Astrocyte (in vitro differentiated cells and primary cell): ENCODE results near the gene ZNF469. TPM values are rescaled to one million over a fixed set of nuclear protein-coding genes. Genes with fewer than 3 reads are reported as not detected.

Experiments used
- DNase-seq: peaks from one replicate; pipeline ENCODE4 v3.0.0-alpha.2; 2010; ENCODE audit warnings: low read depth
- FAIRE-seq: peaks from 2 replicates; lab custom pipeline; 2011; peaks lifted over from hg19 to GRCh38; lab: Jason Lieb, UNC
- H2AFZ ChIP-seq: 2 replicates; pipeline ENCODE4 v1.6.0; 2012; ENCODE audit warnings: low read depth, low read length, inconsistent platforms
- H3K27ac ChIP-seq: 2 replicates; pipeline ENCODE4 v1.5.1; 2011; ENCODE audit warnings: low read depth, low read length, inconsistent platforms
- H3K27me3 ChIP-seq: 2 replicates; pipeline ENCODE4 v1.6.0; 2011; ENCODE audit warnings: low read length, inconsistent platforms; ENCODE audit not compliant: insufficient read depth
- H3K36me3 ChIP-seq: 2 replicates; pipeline ENCODE4 v1.5.1; 2011; ENCODE audit warnings: low read length, inconsistent platforms; ENCODE audit not compliant: insufficient read depth
- H3K4me1 ChIP-seq: 2 replicates; pipeline ENCODE4 v1.5.1; 2011; ENCODE audit warnings: low read length, inconsistent platforms; ENCODE audit not compliant: insufficient read depth
- H3K4me2 ChIP-seq: 2 replicates; pipeline ENCODE4 v1.6.0; 2012; ENCODE audit warnings: low read length, inconsistent platforms
- H3K4me3 ChIP-seq: 2 replicates; pipeline ENCODE4 v1.5.1; 2011; ENCODE audit warnings: low read depth, mild to moderate bottlenecking, low read length, inconsistent platforms; ENCODE audit not compliant: insufficient read depth
- H3K79me2 ChIP-seq: 2 replicates; pipeline ENCODE4 v1.6.0; 2012; ENCODE audit warnings: mild to moderate bottlenecking, low read length, inconsistent platforms; ENCODE audit not compliant: insufficient read depth
- H3K9ac ChIP-seq: 2 replicates; pipeline ENCODE4 v1.6.0; 2012; ENCODE audit warnings: mild to moderate bottlenecking, low read length, inconsistent platforms
- H3K9me3 ChIP-seq: 2 replicates; pipeline ENCODE4 v1.5.1; 2012; ENCODE audit warnings: low read depth, mild to moderate bottlenecking, low read length, inconsistent platforms; ENCODE audit not compliant: insufficient read depth
- H4K20me1 ChIP-seq: 2 replicates; pipeline ENCODE4 v1.6.0; 2012; ENCODE audit warnings: low read length, inconsistent platforms; ENCODE audit not compliant: insufficient read depth
- H3K27ac Mint-ChIP-seq: one replicate; pipeline ENCODE4 v1.8.0; 2021; ENCODE audit warnings: mild to moderate bottlenecking, mixed read lengths; ENCODE audit not compliant: unreplicated experiment
- H3K27me3 Mint-ChIP-seq: one replicate; pipeline ENCODE4 v1.8.0; 2021; ENCODE audit warnings: low read depth, mixed read lengths; ENCODE audit not compliant: unreplicated experiment
- H3K36me3 Mint-ChIP-seq: one replicate; pipeline ENCODE4 v1.8.0; 2021; ENCODE audit warnings: low read depth, mixed read lengths; ENCODE audit not compliant: unreplicated experiment
- H3K4me1 Mint-ChIP-seq: one replicate; pipeline ENCODE4 v1.8.0; 2021; ENCODE audit warnings: low read depth, mixed read lengths; ENCODE audit not compliant: unreplicated experiment
- H3K4me3 Mint-ChIP-seq: one replicate; pipeline ENCODE4 v1.8.0; 2021; ENCODE audit warnings: mild to moderate bottlenecking, moderate library complexity, mixed read lengths; ENCODE audit not compliant: unreplicated experiment
- H3K9me3 Mint-ChIP-seq: one replicate; pipeline ENCODE4 v1.8.0; 2021; ENCODE audit warnings: mild to moderate bottlenecking, mixed read lengths; ENCODE audit not compliant: unreplicated experiment
- CTCF ChIP-seq: IDR thresholded peaks from 2 replicates; pipeline ENCODE4 v1.5.1; 2011; ENCODE audit warnings: low read depth, mild to moderate bottlenecking, inconsistent platforms, low read length, moderate library complexity; ENCODE audit not compliant: insufficient read depth
- EZH2 ChIP-seq: IDR thresholded peaks from 2 replicates; pipeline ENCODE4 v1.6.1; 2012; ENCODE audit warnings: mild to moderate bottlenecking, low read length, inconsistent platforms; ENCODE audit not compliant: insufficient read depth
- total RNA-seq: library from RNA; stranded (reverse); gene quantifications from 2 replicates; pipeline ENCODE4 v1.2.1, GENCODE V29; 2021

The ZNF469 gene
- total RNA-seq, 1 donor from 2014 or later = 17.7 TPM

- H3K27me3 Mint-ChIP-seq = no peaks in the 10 kb centered on the region
- peaks cover 4% of the 10 kb centered on the region for H3K9me3 Mint-ChIP-seq
- H3K4me1 Mint-ChIP-seq = no peaks in the 10 kb centered on the region
- TF ChIP-seq CTCF = no peak
- no peak for TF ChIP-seq EZH2
- Histone ChIP-seq H3K4me2 (no peak overlapping the region), H3K4me1 (no peaks in the 10 kb centered on the region), H3K79me2 (peaks cover 67% of the 10 kb centered on the region), H2AFZ (no peak overlapping the region), H3K27ac (no peak overlapping the region), H3K27me3 (no peaks in the 10 kb centered on the region), H3K36me3 (peaks cover 3% of the 10 kb centered on the region), H3K9me3 (no peaks in the 10 kb centered on the region), H3K9ac (no peak overlapping the region), H3K4me3 (no peak overlapping the region), H4K20me1 (peaks cover 92% of the 10 kb centered on the region)
- H3K27ac Mint-ChIP-seq = no peak overlapping the region
- peaks cover 37% of the 10 kb centered on the region for H3K36me3 Mint-ChIP-seq
- DNase-seq = no peak
- no peak overlapping the region for H3K4me3 Mint-ChIP-seq
- FAIRE-seq = no peak
Measured at GRCh38 chr16:88398170-88398873, 15.6 kb downstream of the ZNF469 start.

GRCh38 chr16:88398874-88399178, 16.1 kb downstream of the ZNF469 start:
- H3K4me3 ChIP-seq = no peak overlapping the region
- no peaks in the 10 kb centered on the region for H3K9me3 ChIP-seq
- H2AFZ ChIP-seq = no peak overlapping the region
- Mint-ChIP-seq H3K27ac (no peak overlapping the region), H3K9me3 (peaks cover 4% of the 10 kb centered on the region), H3K4me3 (no peak overlapping the region), H3K4me1 (no peaks in the 10 kb centered on the region), H3K27me3 (no peaks in the 10 kb centered on the region), H3K36me3 (peaks cover 37% of the 10 kb centered on the region)
- DNase-seq (no peak), FAIRE-seq (no peak)
- H3K9ac ChIP-seq = no peak overlapping the region
- peaks cover 92% of the 10 kb centered on the region for H4K20me1 ChIP-seq
- H3K4me1 ChIP-seq = no peaks in the 10 kb centered on the region
- no peak overlapping the region for H3K4me2 ChIP-seq
- peaks cover 3% of the 10 kb centered on the region for H3K36me3 ChIP-seq
- peaks cover 62% of the 10 kb centered on the region for H3K79me2 ChIP-seq
- no peak overlapping the region for H3K27ac ChIP-seq
- TF ChIP-seq EZH2 = no peak
- TF ChIP-seq CTCF = no peak
- no peaks in the 10 kb centered on the region for H3K27me3 ChIP-seq

GRCh38 chr16:88400186-88400585, 17.4 kb downstream of the ZNF469 start:
- no peak overlapping the region for H3K27ac Mint-ChIP-seq
- Histone ChIP-seq H3K4me2 (no peak overlapping the region), H3K9me3 (no peaks in the 10 kb centered on the region), H3K4me3 (no peak overlapping the region), H3K9ac (no peak overlapping the region), H4K20me1 (peaks cover 93% of the 10 kb centered on the region), H3K4me1 (no peaks in the 10 kb centered on the region), H2AFZ (no peak overlapping the region), H3K79me2 (peaks cover 58% of the 10 kb centered on the region), H3K36me3 (peaks cover 3% of the 10 kb centered on the region), H3K27me3 (no peaks in the 10 kb centered on the region), H3K27ac (no peak overlapping the region)
- H3K27me3 Mint-ChIP-seq = no peaks in the 10 kb centered on the region
- FAIRE-seq (no peak), DNase-seq (no peak)
- no peak for TF ChIP-seq EZH2
- no peak for TF ChIP-seq CTCF
- H3K4me3 Mint-ChIP-seq = no peak overlapping the region
- peaks cover 4% of the 10 kb centered on the region for H3K9me3 Mint-ChIP-seq
- no peaks in the 10 kb centered on the region for H3K4me1 Mint-ChIP-seq
- H3K36me3 Mint-ChIP-seq = peaks cover 35% of the 10 kb centered on the region
